ENCODE results near the gene KIF24.
"Not testable (repeated sequence)": the region's sequence is repeated elsewhere in the genome, so short reads cannot be mapped to it uniquely, and the experiment has no call there.

The KIF24 gene

GRCh38 chr9:34362614-34363214 is 33.6 kb upstream of the KIF24 start:
- DNase-seq: no peak

DNA sequence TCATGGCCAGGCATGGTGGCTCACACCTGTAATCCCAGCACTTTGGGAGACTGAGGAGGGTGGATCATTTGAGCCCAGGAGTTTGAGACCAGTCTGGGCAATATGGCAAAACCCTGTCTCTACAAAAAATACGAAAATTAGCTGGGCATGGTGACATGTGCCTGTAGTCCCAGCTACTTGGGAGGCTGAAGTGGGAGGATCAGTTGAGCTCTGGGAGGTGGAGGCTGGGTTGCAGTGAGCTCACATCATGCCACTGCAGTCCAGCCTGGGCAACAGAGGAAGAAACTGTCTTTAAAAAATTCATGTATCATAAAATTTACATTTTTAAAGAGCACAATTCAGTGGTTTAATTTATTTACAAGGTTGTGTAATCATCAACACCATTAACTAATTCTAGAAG is 23.9 kb upstream of the KIF24 start:
- DNase-seq: not testable (repeated sequence)

- DNase-seq: not testable (repeated sequence)
These were observed 23.1 kb upstream of the KIF24 start for GRCh38 chr9:34352122-34352652.

- DNase-seq: no peak
These were observed 20.3 kb upstream of the KIF24 start for GRCh38 chr9:34349324-34349723.

DNA sequence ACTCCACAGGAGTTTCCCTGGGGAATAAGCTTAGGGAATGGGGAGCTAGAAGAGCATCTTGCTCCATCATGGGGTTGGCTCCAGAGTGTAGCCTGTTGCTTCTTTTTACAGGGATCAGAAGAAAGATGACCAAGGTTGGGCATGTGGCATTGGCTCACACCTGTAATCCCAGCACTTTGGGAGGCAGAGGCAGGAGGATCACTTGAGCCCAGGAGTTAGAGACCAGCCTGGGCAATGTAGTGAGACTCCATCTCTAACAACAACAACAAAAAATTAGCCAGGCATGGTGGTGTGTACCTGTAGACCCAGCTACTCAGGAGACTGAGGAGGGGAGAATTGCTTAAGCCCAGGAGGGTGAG is 18.7 kb upstream of the KIF24 start:
- DNase-seq: no peak

DNA sequence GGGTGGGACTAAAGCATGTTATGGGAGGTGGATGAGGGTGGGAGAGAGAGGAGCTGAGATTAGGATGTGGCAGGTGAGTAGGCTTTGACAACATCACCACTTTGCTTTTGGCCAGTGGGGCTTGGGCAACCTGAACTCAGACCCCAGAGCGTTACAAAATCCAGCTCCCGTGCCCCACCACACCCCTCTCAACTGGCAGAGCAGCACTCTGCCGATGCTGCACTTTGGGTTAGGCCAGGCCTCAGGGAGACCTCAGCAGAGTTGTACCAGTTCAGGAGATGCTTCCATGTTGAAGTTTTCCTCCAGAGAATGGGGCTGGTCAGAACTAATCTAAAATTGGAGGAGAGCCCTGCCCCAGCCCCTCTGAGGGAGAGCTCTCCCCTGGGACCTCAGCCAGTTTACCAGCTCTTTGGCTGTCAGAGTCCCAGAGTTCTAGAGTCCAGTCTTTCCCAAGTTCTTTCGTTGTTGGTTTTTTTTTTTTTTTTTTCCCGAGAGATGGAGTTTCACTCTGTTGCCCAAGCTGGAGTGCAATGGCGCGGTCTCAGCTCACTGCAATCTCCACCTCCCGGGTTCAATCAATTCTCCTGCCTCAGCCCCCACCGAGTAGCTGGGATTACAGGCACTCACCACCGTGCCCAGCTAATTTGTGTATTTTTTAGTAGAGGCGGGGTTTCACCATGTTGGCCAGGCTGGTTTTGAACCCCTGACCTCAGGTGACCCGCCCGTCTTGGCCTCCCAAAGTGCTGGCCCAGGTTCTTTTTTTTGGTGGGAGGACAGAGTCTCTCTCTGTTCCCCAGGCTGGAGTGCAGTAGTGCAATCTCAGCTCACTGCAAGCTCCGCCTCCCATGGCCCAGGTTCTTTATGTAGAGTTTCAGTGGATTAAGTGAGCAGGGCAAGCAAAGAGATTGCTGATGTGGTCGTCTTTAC is 18.1 kb upstream of the KIF24 start:
- DNase-seq: no peak

- DNase-seq: no peak
These were observed 14.5 kb upstream of the KIF24 start for GRCh38 chr9:34343605-34344004.

GRCh38 chr9:34343090-34343489 is 14.0 kb upstream of the KIF24 start:
- DNase-seq: no peak

- DNase-seq: no peak
These were observed 12.7 kb upstream of the KIF24 start for GRCh38 chr9:34341659-34342295.

DNA sequence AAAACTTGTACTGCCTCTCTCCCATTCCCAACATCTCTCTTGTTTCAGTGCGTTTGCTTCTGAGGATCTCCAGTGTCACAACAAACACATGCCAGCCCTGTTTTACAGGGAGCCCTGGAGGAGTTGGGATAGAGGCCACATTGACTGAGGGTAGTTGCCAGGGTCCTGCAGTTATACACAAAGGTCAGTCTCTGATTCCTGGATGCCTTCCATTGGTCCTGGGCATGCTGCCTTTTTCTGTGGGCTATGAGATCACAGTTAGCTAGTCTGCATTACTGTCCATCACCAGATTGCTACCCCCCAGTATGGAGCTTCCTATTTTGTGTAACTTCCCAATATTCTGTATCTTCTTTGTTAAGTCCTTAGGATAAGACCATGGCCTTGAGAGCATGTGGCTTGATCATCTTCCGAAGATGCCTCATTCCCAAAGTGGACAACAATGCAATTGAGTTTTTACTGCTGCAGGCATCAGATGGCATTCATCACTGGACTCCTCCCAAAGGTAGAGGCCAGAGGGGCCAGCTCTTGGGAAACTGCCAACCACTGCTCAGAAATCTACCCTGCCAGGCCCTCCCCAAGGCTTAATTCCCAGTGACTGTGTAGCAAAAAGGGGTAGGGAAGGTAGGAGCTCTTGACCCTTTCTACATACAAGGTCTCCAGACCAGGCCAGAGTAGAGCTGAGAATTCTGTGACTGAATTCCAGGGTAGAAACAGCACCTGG is 9.8 kb upstream of the KIF24 start:
- no peak for DNase-seq

DNA sequence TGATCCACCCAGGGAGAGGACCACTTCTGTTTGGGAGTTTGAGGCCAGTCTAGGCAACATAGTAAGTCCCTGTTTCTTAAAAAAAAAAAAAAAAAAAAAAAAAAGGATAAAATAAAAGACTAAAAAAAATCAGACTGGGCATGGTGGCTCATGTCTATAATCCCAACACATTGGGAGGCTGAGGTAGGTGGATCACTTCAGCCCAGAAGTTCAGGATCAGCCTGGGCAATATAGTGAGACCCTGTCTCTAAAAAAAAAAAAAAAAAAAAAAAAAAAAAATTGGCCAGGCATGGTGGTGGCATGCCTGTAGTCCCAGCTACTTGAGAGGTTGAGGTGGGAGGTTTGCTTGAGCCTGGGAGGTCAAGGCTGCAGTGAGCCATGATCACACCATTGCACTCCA is 9.0 kb upstream of the KIF24 start:
- DNase-seq: not testable (repeated sequence)

- no peak for DNase-seq
These were observed 8.3 kb upstream of the KIF24 start for GRCh38 chr9:34337403-34337802.

- no peak for DNase-seq
These were observed 6.3 kb upstream of the KIF24 start for GRCh38 chr9:34335376-34335775.

DNA sequence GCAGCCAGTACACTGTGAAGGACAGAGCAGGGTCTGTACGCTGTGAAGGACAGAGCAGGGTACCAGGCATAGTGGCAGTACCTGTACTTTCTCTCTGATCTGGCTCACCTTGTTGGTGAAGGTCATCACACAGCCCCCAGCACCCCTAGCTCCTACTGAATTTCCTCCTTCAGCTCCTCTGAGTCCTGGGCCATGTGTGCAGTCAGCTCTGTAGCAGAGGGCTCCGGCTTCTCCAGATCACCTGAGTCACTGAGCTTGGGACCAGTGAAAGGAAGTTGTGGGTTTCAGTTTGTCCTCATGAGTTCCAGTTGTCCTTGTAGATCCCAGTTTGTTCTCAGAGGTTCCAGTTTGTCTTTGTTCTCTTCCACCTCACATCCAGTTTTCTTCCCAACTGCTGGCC is 5.8 kb upstream of the KIF24 start:
- no peak for DNase-seq

- DNase-seq: no peak
These were observed 5.3 kb upstream of the KIF24 start for GRCh38 chr9:34334337-34334824.

- no peak for DNase-seq
These were observed 4.8 kb upstream of the KIF24 start for GRCh38 chr9:34333836-34334235.

DNA sequence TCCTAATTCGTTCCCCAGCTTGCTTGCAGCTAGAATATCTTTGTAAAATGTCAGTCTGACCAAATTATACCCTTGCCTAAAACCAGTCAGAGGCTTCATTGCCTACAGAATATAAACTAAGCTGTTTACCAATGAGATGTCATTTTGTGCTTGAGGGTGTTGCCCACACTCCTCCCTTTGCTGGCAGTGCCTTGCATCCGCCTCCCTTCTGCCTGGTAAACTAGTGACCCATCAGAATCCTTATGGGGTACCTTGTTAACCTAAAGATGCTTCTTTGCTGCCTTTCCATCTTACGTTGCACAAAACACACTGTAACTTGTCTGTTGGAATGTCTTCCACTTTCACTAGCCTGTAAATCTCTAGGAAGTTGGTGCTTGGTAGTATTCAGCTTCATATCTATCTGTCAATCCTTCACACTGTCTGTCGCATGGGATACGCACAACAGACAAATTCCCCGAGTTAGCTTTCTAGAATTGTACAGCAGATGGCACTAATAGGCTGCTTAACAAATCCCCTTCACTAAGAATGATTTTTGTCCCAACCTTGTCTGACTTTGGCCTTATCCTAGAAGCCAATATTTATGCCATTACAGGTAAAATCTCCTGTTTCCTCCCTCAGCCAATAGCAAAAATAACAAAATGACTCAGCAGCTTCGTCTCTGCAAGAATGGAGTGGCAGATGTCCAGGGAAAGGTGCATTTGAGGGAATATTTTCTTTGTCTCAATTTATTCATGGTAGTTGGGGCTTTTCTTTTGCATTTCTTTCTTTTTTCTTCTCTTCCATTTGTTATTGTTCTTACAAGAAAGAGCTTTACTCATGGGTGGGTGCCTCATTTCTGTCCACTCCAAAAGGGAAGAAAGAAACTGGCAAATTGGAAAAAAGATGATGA is 3.3 kb upstream of the KIF24 start:
- DNase-seq: peak; percentile 16

DNA sequence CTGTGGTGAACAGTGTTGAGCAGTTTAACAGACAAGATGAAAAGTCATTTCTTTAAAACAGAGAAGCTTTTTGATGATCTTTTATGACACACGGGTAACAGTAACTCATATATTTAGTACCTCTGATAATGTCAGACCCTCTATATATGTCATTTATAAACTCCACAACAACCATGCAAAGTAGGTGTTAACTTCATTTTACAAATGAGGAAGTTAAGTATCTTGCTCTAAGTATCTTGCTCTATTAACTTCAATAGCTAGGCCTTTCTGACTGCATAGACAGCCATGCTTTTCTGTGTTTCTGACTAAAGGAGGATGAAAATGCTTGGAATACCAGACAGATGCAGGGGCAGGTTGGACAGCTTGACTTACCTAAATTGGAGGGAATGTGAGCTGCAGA is 2.1 kb upstream of the KIF24 start:
- DNase-seq: no peak

- no peak for DNase-seq
These were observed 525 bp downstream of the KIF24 start for GRCh38 chr9:34328500-34328986.

GRCh38 chr9:34326690-34327089 is 2.4 kb downstream of the KIF24 start:
- DNase-seq: no peak

- no peak for DNase-seq
These were observed 6.0 kb downstream of the KIF24 start for GRCh38 chr9:34322899-34323591.
